Measurements from ENCODE around the gene SLC35C1.

The SLC35C1 gene

DNA sequence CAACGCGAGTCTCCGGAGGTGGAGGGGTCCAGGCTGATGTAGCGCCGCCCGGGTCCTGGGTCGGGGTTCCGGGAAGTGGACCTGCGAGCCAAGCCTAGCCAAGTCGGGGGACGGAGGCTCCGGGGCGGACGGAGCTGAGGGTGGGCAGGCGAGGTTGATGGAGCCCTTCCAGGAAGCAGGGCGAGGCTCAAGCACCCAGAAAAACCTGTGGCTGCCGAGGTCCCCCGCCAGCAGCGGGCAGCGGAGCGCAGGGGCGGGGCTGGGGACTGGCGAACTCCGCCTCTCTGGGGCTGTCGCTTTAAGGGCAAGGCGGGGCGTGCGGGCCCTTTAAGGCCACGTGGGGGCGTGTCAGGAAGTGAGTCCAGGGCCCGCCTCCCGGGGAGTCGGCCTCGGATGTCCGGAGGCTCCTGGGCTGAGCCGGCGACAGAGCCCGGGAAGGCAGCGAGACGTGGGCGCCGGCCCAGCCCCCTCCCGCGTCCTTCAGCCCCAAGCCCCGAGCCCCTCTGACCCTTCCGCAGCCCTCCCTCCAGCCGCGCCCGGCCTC, at the start of gene SLC35C1:
TSS of gene SLC35C1 (plus strand) at position 389 of the 544 bp plus-strand sequence. CDS start 653 bp downstream, outside the sequence.
- peak; percentile 74 to 99 for DNase-seq

GRCh38 chr11:45755281-45755859, 49.6 kb upstream of the SLC35C1 start:
- DNase-seq: peak in 1 of 2 experiments; percentile 49

DNA sequence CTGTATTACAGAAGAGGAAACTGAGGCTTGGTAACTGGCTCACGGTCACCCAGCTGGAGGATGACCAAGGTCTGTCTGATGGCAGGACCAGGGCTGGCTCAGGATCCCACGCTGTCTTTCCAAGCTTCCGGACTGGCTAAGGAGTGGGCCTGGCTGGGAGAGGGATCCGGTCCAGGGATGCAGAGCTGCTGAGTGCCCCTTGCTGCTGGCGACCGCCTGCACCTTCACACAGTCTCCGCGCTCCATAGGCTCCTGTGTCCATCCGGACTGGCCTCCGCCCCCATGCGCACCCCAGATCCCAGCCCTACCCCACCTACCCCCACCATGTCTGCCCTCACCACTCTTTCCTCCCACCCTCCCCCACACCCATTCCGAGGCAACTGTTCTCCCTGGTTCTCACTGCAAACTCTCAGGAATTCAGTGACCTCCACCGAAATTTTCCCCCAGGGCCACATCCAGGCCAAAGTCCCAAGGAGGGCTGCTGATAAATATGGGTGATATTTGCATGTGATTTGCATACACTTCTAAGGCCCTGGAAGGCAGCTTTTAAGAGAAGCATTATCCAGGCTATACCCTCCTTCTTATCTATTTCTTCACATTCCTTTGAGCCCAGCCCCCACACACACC, 48.5 kb upstream of the SLC35C1 start:
- DNase-seq: peak; percentile 49 to 77

- DNase-seq: no peak
Observed at GRCh38 chr11:45757672-45758071, 47.3 kb upstream of the SLC35C1 start.

DNA sequence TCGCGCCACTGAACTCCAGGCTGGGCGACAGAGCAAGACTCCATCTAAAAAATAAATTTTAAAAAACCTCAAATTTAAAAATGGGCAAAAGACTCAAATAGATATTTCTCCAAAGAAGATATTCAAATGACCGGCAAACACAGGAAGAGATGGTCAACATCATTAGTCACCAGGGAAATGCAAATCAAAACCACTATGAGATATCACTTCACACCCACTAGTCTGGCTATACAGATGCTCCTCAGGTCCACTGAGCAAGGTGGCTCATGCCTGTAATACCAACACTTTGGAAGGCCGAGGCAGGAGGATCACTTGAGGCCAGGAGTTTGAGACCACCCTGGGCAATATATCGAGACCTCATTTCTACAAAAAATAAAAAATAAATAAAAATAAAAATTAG, 43.3 kb upstream of the SLC35C1 start:
- peak; percentile 38 to 72 for DNase-seq

GRCh38 chr11:45765107-45765668, 39.8 kb upstream of the SLC35C1 start:
- no peak for DNase-seq

- DNase-seq: no peak
Observed at GRCh38 chr11:45765836-45766235, 39.1 kb upstream of the SLC35C1 start.

DNA sequence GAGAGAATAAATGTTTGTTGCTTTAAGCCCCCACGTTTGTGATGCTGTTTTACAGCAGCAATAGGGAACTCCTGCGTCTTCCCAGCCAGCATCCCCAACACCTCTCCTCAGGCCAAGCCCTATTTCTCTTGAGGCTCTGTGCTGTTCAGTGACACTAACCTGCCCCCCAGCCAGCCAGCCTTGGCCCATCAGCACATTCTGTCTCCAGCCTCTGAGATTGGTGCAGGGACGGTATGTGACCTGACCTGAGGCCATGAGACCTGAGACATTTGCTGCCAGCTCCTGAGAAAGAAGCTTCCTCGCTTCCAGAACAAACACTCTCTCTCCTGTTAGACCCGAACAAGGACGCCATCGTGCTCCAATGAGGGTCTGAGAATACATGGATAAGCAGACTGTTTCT, 38.5 kb upstream of the SLC35C1 start:
- no peak for DNase-seq

DNA sequence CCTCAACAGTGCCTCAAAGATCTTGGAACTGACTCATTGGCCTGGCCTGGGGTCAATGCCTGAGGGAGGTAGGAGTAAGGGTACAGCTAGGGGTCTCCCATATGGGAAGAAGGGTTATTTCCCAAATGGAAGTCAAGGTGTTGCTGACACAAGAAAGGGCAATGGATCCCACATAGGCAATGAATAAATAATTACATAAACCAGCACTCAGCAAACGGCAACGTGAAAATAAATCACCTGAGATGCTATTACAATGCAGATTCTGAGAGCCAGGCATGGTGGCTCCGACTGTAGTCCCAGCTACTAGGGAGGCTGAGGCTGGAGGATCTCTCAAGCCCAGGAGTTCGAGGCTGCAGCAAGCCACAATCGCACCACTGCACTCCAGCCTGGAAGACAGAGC, 36.5 kb upstream of the SLC35C1 start:
- no peak for DNase-seq

- no peak for DNase-seq
Observed at GRCh38 chr11:45769960-45770359, 35.0 kb upstream of the SLC35C1 start.

DNA sequence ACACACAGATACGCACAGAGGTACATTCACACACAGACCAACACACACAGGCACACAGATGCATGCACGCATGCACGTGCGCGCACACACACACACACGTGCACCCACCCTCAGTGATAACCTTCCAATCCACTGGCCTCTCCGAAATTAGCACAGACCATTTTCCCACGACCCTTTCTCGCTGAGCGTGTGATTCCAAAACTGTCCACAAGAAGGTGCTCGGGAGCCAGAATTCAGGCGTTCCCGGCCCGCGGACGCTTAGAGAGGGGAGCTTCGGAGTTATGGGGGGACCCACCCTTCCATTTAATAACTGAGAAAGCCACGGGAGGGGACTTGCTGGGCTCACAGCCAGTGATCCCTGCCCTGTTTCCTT, 33.8 kb upstream of the SLC35C1 start:
- DNase-seq: peak; percentile 64 to 84

DNA sequence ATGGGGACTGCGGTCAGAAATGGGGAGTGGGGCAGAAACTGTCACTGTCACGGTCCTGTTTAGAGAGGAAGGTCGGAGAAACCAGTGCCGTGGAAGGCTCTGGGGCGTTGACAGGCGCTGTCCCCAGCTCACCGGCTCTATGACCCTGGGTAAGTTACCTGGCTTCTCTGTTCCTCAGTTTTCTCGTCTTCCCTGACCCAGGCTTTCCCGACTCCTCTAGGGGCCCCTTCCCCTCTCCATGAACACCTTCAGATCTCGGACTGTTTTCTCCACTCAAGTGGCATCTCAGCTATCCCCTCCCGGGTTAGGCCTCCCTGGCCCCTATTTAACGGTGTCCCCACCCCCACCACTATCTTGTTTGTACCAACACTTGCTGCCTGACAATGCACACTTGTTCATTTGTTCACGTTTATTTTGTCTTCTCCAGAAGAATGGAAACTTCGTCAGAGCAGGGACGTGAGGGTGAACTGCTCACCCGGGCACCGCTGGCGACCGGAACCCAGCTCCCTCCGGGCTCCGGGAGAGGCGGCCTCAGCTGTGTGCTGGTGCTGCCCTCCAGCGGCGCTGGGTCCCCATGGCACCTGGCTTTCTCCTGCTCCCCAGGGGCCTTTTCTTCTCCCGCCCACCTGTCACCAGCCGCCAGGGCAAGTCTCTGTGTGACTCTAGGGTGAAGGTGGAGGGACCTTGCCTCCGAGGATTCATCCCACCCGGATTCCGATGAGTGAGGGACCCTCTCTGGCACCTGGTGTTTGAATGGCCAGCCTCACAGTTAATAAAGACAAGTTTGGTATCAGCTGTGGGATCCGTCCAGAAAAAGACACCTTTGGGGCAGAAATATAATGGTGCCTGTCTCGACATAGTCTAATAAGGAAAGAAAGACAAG, 33.1 kb upstream of the SLC35C1 start:
- DNase-seq: peak; percentile 85 to 96

DNA sequence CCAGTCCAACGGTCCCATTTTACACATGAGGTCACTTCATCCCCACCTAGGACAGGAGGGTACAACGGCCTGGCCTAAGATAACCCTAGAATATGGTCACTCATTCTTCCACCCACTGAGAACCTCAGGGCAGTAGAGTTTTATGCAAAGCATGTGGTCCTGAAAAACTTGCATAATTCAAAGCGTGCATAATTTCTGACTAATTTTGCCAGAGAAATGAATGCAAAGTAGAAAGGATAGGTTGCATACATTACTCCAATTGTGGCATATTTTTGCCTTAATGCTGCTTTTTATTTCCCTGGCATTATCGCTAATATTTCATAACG, 32.5 kb upstream of the SLC35C1 start:
- peak; percentile 92 to 93 for DNase-seq

DNA sequence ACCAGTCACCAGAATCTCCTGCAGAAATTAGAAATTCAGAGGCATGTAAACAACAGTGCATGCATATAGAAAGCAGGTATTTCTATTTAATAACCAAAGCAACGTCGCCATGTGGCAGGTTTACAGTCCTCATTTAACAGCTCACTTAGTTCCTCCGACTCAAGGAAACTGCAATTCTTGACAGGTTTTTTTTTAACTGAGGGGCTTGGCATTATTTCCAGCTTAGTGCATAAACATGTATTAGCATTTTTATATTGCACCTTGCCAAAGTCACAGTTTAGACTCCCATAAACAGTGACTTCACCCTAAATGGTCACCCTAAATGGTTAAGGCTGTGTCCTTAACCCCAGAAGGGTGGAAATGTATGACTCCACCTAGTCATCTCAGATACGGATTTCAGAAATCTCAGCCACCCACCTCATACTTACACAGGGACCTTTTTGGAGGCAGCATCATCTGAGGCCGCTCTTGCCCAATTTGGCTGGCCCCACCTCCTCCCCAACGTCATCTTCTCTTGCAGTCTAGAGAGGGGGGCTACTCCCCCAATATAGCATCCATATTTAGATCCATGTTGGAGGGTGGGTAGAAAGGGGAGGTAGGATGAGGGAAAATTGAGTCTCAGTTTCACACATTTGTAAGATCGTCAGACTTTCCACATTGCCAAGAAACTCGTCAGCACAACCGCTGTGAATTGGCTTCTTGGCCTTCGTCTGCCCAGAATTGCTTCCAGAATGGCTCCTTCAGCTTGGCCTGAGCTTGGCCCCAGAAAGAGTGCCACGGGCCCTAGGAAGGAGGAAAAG, 31.8 kb upstream of the SLC35C1 start:
- DNase-seq: peak in 1 of 2 experiments; percentile 34

DNA sequence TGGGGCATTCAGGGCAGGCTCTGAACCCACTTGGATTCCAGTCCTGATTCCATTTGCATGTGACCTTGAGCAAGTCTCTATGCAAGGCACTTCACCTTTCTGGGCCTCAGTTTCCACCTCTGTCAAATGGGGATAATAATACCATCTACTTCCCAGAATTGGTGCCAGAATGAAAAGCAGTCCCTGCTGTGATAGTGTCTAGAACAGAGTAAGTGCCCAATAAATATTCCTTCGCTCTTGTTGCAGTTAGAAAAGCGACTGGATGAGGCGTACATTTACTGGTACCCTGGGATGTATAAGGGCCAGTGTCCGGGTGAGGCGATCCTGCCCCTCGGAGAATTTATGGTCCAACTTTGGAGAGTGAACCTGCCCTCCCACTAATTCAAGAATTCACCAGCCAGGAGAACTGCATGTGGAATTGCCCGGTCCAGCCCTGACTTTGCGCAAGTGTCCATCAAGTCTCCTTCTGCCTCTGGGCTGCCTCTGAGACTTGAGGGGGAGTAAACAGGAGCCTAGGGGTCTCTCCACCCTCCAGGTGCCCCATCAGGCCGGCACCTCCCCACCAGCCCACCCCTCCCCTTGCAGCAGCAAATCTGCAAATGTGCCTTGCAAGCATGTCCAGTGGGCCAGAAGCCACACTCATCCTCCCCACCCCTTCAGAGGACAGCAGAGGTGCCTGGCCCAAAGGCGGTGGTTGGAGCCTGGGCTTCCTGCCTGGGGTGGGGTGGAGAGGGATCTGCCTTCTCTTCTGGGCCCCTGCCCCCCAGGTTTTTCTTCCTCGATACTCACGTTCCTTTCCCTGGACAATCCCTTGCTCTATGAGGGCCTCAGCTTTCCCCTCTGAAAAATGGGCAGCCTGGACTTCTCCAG, 30.9 kb upstream of the SLC35C1 start:
- no peak for DNase-seq

DNA sequence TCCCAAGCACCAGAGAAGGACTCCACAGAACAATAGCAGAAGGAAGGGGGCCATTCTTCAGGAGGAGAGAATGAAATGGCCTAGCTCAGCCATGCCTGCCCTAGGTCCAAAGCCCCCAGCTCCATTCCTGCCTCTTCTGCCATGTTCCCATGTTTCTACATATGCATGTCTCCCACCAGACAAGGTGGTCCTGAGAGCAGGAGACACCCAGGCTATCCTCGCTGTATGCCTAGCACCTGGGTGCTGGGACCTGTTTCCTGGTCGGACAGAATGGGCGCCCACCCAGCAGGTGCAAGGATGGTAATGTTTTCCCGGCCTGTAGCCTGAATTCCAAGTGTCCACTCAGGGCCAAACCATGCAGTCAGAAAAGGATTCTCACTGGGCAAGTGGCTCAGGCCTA, 30.2 kb upstream of the SLC35C1 start:
- DNase-seq: no peak

- no peak for DNase-seq
Observed at GRCh38 chr11:45777127-45777969, 27.6 kb upstream of the SLC35C1 start.

DNA sequence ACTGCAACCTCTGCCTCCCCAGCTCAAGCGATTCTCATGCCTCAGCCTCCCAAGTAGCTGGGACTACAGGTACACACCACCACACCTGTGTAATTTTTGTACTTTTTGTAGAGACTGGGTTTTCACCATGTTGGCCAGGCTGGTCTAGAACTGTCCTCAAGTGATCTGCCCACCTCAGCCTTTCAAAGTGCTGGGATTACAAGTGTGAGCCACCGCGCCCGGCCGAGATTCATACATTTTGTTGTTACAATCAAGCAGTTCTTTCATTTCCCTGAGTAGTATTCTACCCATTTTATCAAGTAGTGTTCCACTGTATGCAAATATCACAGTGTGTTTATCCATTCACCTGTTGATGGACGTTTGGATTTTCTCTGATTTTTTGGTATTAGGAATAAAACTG, 26.6 kb upstream of the SLC35C1 start:
- no peak for DNase-seq

DNA sequence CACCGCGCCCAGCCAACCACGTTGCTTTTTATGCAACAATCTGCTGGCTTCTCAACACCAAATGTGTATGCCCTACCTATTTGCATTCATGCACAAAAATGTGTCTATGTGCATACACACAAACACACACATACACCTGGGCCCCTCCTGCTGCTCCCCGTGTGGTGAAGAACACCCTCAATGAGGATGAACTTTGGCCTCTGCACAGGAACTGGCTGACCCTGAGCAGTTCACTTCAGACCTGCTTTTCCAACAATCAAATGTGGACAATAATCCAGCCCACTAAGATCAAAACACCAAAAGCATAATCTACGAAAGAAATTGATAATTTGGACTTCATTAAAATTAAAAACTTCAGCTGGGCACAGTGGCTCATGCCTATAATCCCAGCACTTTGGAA, 25.3 kb upstream of the SLC35C1 start:
- no peak for DNase-seq

GRCh38 chr11:45786272-45786671, 18.7 kb upstream of the SLC35C1 start:
- no peak for DNase-seq

GRCh38 chr11:45788887-45789286, 16.1 kb upstream of the SLC35C1 start:
- no peak for DNase-seq
